Measurements from ENCODE around the gene CXCR3. TPM values are rescaled to one million over a fixed set of nuclear protein-coding genes. Genes with fewer than 3 reads are reported as not detected.
"Not testable (repeated sequence)": the region's sequence is repeated elsewhere in the genome, so short reads cannot be mapped to it uniquely, and the experiment has no call there.

The CXCR3 gene
- total RNA-seq, 3 donors from 2014 or later: not detected

DNA sequence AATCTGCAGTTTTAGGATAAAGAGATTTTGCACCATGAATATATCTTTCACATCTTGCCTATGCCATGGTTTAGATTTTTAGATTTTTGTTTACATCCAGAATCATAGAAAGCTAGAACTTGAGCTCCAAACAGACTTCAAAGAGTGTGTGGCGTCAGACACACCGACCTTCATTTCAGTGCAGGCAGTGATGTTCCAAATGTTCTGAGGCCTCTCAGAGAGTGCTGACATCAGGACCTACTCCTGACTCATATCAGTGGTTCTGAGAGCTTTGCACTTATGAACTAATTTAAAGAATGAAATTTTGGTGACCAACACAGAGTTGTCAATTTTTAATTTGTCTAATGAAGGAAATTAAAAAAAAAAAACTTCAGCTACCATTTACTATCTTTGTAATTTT, 18.3 kb downstream of the CXCR3 start:
- no peaks in the 10 kb centered on the region for H3K4me1 ChIP-seq
- TF ChIP-seq POLR2A (IDR thresholded peaks at IDR 0.05) (no peak), POLR2AphosphoS5 (IDR thresholded peaks at IDR 0.05) (no peak)
- TF ChIP-seq, protein P1, sequence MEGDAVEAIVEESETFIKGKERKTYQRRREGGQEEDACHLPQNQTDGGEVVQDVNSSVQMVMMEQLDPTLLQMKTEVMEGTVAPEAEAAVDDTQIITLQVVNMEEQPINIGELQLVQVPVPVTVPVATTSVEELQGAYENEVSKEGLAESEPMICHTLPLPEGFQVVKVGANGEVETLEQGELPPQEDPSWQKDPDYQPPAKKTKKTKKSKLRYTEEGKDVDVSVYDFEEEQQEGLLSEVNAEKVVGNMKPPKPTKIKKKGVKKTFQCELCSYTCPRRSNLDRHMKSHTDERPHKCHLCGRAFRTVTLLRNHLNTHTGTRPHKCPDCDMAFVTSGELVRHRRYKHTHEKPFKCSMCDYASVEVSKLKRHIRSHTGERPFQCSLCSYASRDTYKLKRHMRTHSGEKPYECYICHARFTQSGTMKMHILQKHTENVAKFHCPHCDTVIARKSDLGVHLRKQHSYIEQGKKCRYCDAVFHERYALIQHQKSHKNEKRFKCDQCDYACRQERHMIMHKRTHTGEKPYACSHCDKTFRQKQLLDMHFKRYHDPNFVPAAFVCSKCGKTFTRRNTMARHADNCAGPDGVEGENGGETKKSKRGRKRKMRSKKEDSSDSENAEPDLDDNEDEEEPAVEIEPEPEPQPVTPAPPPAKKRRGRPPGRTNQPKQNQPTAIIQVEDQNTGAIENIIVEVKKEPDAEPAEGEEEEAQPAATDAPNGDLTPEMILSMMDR (IDR thresholded peaks at IDR 0.05): no peak
- H3K27ac ChIP-seq: no peak overlapping the region
- H3K4me3 ChIP-seq: no peak overlapping the region
- no peak for DNase-seq (ENCODE audit: low spot score in 2 of 2)
- no peaks in the 10 kb centered on the region for H3K36me3 ChIP-seq
- H3K9me3 ChIP-seq: peaks cover 5 to 8% of the 10 kb centered on the region in 2 donors
- H3K27me3 ChIP-seq: peaks cover 0 to 19% of the 10 kb centered on the region in 2 donors
- intact Hi-C loops (cut with DNase I; ENCODE audit: low total_unique reads): no loop called here

- H3K27ac ChIP-seq; H3K36me3 ChIP-seq; H3K9me3 ChIP-seq; H3K4me1 ChIP-seq; DNase-seq (ENCODE audit: low spot score in 2 of 2); H3K4me3 ChIP-seq; intact Hi-C loops (cut with DNase I; ENCODE audit: low total_unique reads): not testable (repeated sequence)
- peaks cover 0 to 16% of the 10 kb centered on the region in 2 donors for H3K27me3 ChIP-seq
Measured at GRCh38 chrX:71593210-71593609, 25.1 kb downstream of the CXCR3 start.

GRCh38 chrX:71586929-71587328, 31.4 kb downstream of the CXCR3 start:
- TF ChIP-seq, protein P1 (IDR thresholded peaks at IDR 0.05): no peak
- TF ChIP-seq POLR2A (IDR thresholded peaks at IDR 0.05) (no peak), POLR2AphosphoS5 (IDR thresholded peaks at IDR 0.05) (no peak)
- no peaks in the 10 kb centered on the region for H3K36me3 ChIP-seq
- H3K27me3 ChIP-seq: peaks cover 0 to 9% of the 10 kb centered on the region in 2 donors
- H3K9me3 ChIP-seq: no peaks in the 10 kb centered on the region
- H3K4me1 ChIP-seq: no peaks in the 10 kb centered on the region
- no peak overlapping the region for H3K27ac ChIP-seq
- no peak for DNase-seq (ENCODE audit: low spot score in 2 of 2)
- H3K4me3 ChIP-seq: no peak overlapping the region
- intact Hi-C loops (cut with DNase I; ENCODE audit: low total_unique reads): no loop called here

DNA sequence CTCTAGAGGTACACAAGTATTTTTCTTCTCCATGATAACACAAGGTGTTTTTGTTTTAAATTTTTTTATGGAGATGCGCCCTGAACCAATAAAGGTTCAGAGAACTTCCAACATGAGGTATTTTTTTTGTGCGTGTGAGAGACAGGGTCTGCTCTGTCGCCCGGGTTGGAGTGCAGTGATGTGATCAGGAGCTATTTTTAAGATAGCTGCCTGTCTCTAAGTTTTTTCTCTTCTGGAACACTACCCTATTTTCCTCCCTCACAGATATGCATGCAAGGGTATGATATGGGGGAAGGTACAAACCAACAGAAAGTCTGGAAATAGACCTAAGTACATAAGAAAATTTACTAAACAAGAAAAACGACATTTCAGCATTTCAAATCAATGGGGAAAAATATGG, 37.1 kb downstream of the CXCR3 start:
- intact Hi-C loops (cut with DNase I; ENCODE audit: low total_unique reads): no loop called here
- no peaks in the 10 kb centered on the region for H3K9me3 ChIP-seq
- TF ChIP-seq POLR2A (IDR thresholded peaks at IDR 0.05) (no peak), POLR2AphosphoS5 (IDR thresholded peaks at IDR 0.05) (no peak)
- TF ChIP-seq, protein P1 (IDR thresholded peaks at IDR 0.05): no peak

GRCh38 chrX:71579990-71580380, 38.3 kb downstream of the CXCR3 start:
- DNase-seq (ENCODE audit: low spot score in 2 of 2): no peak
- no peak for TF ChIP-seq POLR2AphosphoS5 (IDR thresholded peaks at IDR 0.05)
- TF ChIP-seq, protein P1 (IDR thresholded peaks at IDR 0.05): no peak
- TF ChIP-seq POLR2A (IDR thresholded peaks at IDR 0.05): no peak
- H3K36me3 ChIP-seq: no peaks in the 10 kb centered on the region
- no peaks in the 10 kb centered on the region for H3K4me1 ChIP-seq
- no peak overlapping the region for H3K4me3 ChIP-seq
- no peaks in the 10 kb centered on the region for H3K9me3 ChIP-seq
- intact Hi-C loops (cut with DNase I; ENCODE audit: low total_unique reads): no loop called here
- no peaks in the 10 kb centered on the region for H3K27me3 ChIP-seq
- no peak overlapping the region for H3K27ac ChIP-seq

More for the DNA sequence above, 37.1 kb downstream of the CXCR3 start:
- Histone ChIP-seq H3K36me3 (no peaks in the 10 kb centered on the region), H3K27me3 (no peaks in the 10 kb centered on the region), H3K4me3 (no peak overlapping the region), H3K27ac (no peak overlapping the region), H3K4me1 (no peaks in the 10 kb centered on the region)
- DNase-seq (ENCODE audit: low spot score in 2 of 2): no peak
